GM13976 (cell line): ENCODE results near the gene GABRB2.
"Not testable (repeated sequence)": the region's sequence is repeated elsewhere in the genome, so short reads cannot be mapped to it uniquely, and the experiment has no call there.

ENCODE experiments used
- DNase-seq: peaks from one replicate; pipeline ENCODE4 v3.0.0; 2012; ENCODE audit warnings: low spot score
- in situ Hi-C: fragments of 300-500 bp; cut with MboI; formaldehyde crosslinking; loops from one replicate; pipeline ENCODE4 v1.12.0; 2022; ENCODE audit warnings: low sequenced_read_pairs, mixed read lengths, inconsistent platforms; ENCODE audit not compliant: unreplicated experiment
- TF ChIP-seq, protein P1 (sequence below): IDR thresholded peaks from 2 replicates; pipeline ENCODE4 v1.5.1; 2012; ENCODE audit warnings: borderline replicate concordance, mild to moderate bottlenecking; ENCODE audit not compliant: insufficient read depth; ENCODE audit errors: extremely low read depth, missing control alignments, control extremely low read depth

Gene GABRB2

GRCh38 chr5:161544350-161544765 is 2.2 kb downstream of the GABRB2 start:
- in situ Hi-C loops, result no loop called here
- peak; percentile 54 for DNase-seq
- TF ChIP-seq, protein P1, sequence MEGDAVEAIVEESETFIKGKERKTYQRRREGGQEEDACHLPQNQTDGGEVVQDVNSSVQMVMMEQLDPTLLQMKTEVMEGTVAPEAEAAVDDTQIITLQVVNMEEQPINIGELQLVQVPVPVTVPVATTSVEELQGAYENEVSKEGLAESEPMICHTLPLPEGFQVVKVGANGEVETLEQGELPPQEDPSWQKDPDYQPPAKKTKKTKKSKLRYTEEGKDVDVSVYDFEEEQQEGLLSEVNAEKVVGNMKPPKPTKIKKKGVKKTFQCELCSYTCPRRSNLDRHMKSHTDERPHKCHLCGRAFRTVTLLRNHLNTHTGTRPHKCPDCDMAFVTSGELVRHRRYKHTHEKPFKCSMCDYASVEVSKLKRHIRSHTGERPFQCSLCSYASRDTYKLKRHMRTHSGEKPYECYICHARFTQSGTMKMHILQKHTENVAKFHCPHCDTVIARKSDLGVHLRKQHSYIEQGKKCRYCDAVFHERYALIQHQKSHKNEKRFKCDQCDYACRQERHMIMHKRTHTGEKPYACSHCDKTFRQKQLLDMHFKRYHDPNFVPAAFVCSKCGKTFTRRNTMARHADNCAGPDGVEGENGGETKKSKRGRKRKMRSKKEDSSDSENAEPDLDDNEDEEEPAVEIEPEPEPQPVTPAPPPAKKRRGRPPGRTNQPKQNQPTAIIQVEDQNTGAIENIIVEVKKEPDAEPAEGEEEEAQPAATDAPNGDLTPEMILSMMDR, result peak; percentile 68

- no peak for DNase-seq
- in situ Hi-C loops, result no loop called here
Measured at GRCh38 chr5:161539016-161539415, 7.5 kb downstream of the GABRB2 start.

GRCh38 chr5:161535762-161536161 is 10.8 kb downstream of the GABRB2 start:
- no peak for DNase-seq
- in situ Hi-C loops, result no loop called here
- TF ChIP-seq, protein P1, result no peak

More at GRCh38 chr5:161539016-161539415, 7.5 kb downstream of the GABRB2 start:
- TF ChIP-seq, protein P1, result no peak

DNA sequence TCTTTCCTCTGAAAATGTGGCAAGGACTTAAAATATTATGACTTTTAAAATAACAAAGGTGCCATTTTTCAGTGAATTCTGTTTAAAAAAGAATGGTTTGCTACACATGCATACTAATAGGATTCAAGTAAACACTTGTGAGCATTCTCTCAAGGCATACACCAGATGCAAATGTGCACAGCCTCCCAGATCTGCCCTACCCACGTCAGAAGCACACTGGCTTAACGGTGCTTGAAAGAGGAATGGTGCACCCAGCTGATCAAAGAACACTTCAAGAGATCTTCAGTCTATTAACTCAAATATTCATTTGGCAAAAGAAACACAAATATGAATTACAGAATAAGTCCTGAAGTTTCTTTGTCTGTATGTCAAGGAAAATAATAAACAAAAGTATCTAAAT is 15.8 kb downstream of the GABRB2 start:
- TF ChIP-seq, protein P1, result no peak
- DNase-seq, result no peak
- in situ Hi-C loops, result no loop called here

DNA sequence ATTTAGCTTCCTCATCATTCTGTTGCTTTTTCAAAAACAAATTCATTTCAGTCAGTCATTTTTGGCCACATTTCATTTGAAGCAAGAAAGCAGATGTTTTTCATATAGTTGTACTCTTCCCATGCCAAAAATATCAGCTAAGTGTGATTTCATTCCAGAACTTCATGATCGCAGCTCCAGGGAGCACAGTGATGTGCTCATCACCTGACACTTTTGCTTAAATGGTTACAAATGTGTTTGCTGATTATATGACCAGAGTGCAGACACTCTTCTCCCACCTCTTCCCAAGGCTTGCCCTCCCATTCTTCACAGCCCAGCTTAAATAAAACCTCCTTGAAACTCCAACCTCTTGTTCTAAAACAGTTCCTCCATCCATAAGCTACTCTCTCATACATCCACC is 32.6 kb downstream of the GABRB2 start:
- in situ Hi-C loops, result no loop called here
- DNase-seq, result no peak
- TF ChIP-seq, protein P1, result no peak

DNA sequence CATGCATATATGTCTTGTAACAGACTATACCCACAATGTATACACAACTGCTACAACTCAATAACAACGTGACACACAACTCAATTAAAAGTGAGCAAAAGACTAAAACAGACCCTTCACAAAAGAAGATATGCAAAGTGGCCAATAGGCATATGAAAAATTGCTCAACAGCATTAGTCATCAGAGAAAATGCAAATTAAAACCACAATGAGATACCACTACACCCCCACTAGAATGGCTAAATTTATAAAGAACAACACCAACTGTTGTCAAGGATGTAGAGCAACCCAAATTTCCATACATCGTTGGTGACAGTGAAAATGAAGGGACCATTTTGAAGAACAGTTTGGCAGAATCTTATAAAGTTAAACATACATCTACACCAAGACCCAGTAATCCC is 38.9 kb downstream of the GABRB2 start:
- in situ Hi-C loops, result no loop called here
- TF ChIP-seq, protein P1, result no peak
- DNase-seq, result no peak

DNA sequence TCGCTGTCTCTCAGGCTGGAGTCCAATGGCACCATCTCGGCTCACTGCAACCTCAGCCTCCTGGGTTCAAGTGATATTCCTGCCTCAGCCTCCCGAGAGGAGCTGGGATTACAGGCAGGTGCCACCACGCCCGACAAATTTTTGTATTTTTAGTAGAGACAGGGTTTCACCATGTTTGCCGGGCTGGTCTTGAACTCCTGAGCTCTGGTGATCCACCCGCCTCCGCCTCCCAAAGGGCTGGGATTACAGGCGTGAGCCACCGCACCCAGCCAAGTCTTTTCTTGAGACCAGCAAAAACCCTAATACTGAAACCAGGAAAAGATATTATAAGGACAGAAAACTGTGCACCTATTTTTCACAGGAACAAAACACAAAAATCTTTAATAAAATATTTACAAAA is 41.4 kb downstream of the GABRB2 start:
- in situ Hi-C loops, result not testable (repeated sequence)

More for the DNA sequence above, 41.4 kb downstream of the GABRB2 start:
- DNase-seq, result not testable (repeated sequence)
